Caco-2 (cell line): Measurements from ENCODE around the gene SPINT2. TPM values are rescaled to one million over a fixed set of nuclear protein-coding genes. Genes with fewer than 3 reads are reported as not detected.

Source experiments
- BruUV-seq: library from RNA; stranded (reverse); fragments of 400-500 nt; replicated peaks from 2 replicates; lab custom pipeline; 2021; lab: Mats Ljungman, UMichigan
- CTCF ChIA-PET: fragments of 300-600 bp; sonication (Branson Sonifier 250); formaldehyde crosslinking; loops from one replicate; lab custom pipeline; 2022; ENCODE audit warnings: antibody characterized with exemption; lab: Charles Lee
- POLR2A ChIA-PET: fragments of 300-600 bp; sonication (Branson Sonifier 250); formaldehyde crosslinking; loops from one replicate; lab custom pipeline; 2022; ENCODE audit warnings: antibody characterized with exemption; lab: Charles Lee
- DNase-seq, 2 experiments: peaks; one replicate each; pipeline versions ENCODE4 v3.0.0 to v3.0.0-alpha.2; 2020 to 2022
- H3K27me3 ChIP-seq: replicated peaks from 2 replicates; pipeline ENCODE4 v1.6.0; 2011; ENCODE audit warnings: low read length; ENCODE audit not compliant: control insufficient read depth, insufficient read depth
- H3K36me3 ChIP-seq: 2 replicates; pipeline ENCODE4 v1.5.1; 2011; ENCODE audit warnings: low read length; ENCODE audit not compliant: control insufficient read depth, insufficient read depth
- H3K4me1 ChIP-seq: fragments of 250-450 bp; sonication (Bioruptor Pico); 2 replicates; pipeline ENCODE4 v1.5.1; 2020; ENCODE audit warnings: mild to moderate bottlenecking
- H3K4me3 ChIP-seq: 2 replicates; pipeline ENCODE4 v1.5.1; 2011; ENCODE audit warnings: low read depth, mild to moderate bottlenecking, control low read depth, low read length
- H3K9me3 ChIP-seq: fragments of 250-450 bp; sonication (Bioruptor Pico); 2 replicates; pipeline ENCODE4 v1.5.1; 2020; ENCODE audit warnings: mild to moderate bottlenecking, moderate library complexity
- H3K27ac Mint-ChIP-seq: one replicate; pipeline ENCODE4 v1.8.0; 2022; ENCODE audit warnings: mixed read lengths; ENCODE audit not compliant: unreplicated experiment
- H3K27me3 Mint-ChIP-seq: one replicate; pipeline ENCODE4 v1.8.0; 2022; ENCODE audit warnings: mixed read lengths; ENCODE audit not compliant: insufficient read depth, unreplicated experiment
- H3K36me3 Mint-ChIP-seq: one replicate; pipeline ENCODE4 v1.8.0; 2022; ENCODE audit warnings: mild to moderate bottlenecking, mixed read lengths; ENCODE audit not compliant: insufficient read depth, unreplicated experiment
- H3K4me1 Mint-ChIP-seq: one replicate; pipeline ENCODE4 v1.8.0; 2022; ENCODE audit warnings: low read depth, mixed read lengths; ENCODE audit not compliant: unreplicated experiment
- H3K4me3 Mint-ChIP-seq: one replicate; pipeline ENCODE4 v1.8.0; 2022; ENCODE audit warnings: mild to moderate bottlenecking, moderate library complexity, mixed read lengths; ENCODE audit not compliant: unreplicated experiment
- H3K9me3 Mint-ChIP-seq: one replicate; pipeline ENCODE4 v1.8.0; 2022; ENCODE audit warnings: mixed read lengths; ENCODE audit not compliant: unreplicated experiment
- intact Hi-C: fragments of 100-400 bp; cut with micrococcal nuclease; formaldehyde crosslinking; loops from one replicate; pipeline ENCODE4 v1.10.0; 2022; ENCODE audit not compliant: unreplicated experiment
- total RNA-seq: library from RNA; stranded (reverse); gene quantifications from 2 replicates; pipeline ENCODE4 v1.2.3, GENCODE V29; 2022
- TF ChIP-seq, protein P1 (sequence below), 2 experiments: fragments of 200-600 bp in 1 of 2; IDR thresholded peaks; 1 replicate in 1 of 2; 2 replicates in 1 of 2; pipeline versions ENCODE4 v1.5.1 to v1.8.0; 2011 to 2022; ENCODE audit warnings: antibody characterized with exemption in 1 of 2, control low read depth in 1 of 2, inconsistent platforms in 1 of 2, low read depth in 1 of 2, low read length in 1 of 2, mild to moderate bottlenecking in 1 of 2, moderate library complexity in 1 of 2; ENCODE audit not compliant: insufficient read depth in 1 of 2, severe bottlenecking in 1 of 2, unreplicated experiment in 1 of 2

SPINT2 gene
- total RNA-seq, 1 experiment from 2014 or later: 748 TPM

DNA sequence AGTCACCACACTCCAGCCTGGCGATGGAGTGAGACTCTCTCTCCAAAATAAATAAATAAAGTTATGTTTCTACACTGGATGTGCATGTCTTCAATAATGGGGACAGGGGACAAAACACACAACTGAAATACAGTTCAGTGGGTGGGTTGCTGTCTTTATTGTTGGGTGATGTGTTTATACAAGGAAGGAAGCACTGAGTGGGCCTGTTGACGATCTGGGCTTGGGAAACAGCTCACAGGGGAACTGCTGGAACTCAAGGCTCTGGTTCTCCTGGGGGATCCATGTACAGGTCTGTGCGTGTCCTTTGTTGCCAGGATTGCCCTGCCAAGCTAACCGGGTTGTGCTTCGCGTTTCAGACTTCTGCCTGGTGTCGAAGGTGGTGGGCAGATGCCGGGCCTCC lies 18.9 kb downstream of the SPINT2 start:
- DNase-seq: no peak
- Histone ChIP-seq H3K9me3 (no peaks in the 10 kb centered on the region), H3K36me3 (peaks cover 4% of the 10 kb centered on the region), H3K4me3 (no peak overlapping the region), H3K4me1 (peaks cover 10% of the 10 kb centered on the region; the same call in 1 of the 2 replicates), H3K27me3 (no peaks in the 10 kb centered on the region)
- Mint-ChIP-seq H3K4me3 (no peak overlapping the region), H3K9me3 (no peaks in the 10 kb centered on the region), H3K27ac (peak overlapping the region; percentile 29), H3K36me3 (peaks cover 84% of the 10 kb centered on the region), H3K4me1 (peaks cover under 1% of the 10 kb centered on the region), H3K27me3 (no peaks in the 10 kb centered on the region)
- CTCF ChIA-PET: interaction anchor here (0.6 kb wide), 1 partner anchor 119 kb away, joined by 4 read pairs; no protein-coding TSS in a partner anchor
- POLR2A ChIA-PET: no interaction called here
- intact Hi-C loops: no loop called here
- BruUV-seq: no TSS peak
- TF ChIP-seq, protein P1, sequence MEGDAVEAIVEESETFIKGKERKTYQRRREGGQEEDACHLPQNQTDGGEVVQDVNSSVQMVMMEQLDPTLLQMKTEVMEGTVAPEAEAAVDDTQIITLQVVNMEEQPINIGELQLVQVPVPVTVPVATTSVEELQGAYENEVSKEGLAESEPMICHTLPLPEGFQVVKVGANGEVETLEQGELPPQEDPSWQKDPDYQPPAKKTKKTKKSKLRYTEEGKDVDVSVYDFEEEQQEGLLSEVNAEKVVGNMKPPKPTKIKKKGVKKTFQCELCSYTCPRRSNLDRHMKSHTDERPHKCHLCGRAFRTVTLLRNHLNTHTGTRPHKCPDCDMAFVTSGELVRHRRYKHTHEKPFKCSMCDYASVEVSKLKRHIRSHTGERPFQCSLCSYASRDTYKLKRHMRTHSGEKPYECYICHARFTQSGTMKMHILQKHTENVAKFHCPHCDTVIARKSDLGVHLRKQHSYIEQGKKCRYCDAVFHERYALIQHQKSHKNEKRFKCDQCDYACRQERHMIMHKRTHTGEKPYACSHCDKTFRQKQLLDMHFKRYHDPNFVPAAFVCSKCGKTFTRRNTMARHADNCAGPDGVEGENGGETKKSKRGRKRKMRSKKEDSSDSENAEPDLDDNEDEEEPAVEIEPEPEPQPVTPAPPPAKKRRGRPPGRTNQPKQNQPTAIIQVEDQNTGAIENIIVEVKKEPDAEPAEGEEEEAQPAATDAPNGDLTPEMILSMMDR (IDR thresholded peaks at IDR 0.05; ENCODE audit: insufficient read depth in 1 of 2, low read depth in 1 of 2, low read length in 1 of 2, severe bottlenecking in 1 of 2, unreplicated experiment in 1 of 2): no peak

DNA sequence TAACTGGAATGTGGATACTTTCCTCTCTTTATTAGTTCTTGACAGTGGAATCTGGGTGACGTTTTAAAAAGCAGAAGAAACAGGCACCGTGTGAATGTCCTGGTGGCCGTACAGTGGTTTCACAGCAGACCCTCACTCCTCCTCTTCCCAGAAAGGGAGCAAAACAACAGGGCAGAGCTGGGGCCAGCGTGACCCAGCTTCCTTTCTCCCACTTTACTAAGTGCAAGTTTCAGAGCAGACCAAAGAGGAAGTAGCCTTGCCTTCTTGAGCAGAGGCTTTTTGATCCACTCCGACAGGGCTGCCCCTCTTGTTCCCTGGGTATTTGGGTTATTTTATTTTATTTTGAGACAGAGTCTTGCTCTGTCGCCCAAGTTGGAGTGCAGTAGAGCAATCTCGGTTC lies 20.0 kb downstream of the SPINT2 start:
- no peak for DNase-seq
- CTCF ChIA-PET: no interaction called here
- Mint-ChIP-seq H3K4me3 (no peak overlapping the region), H3K27ac (no peak overlapping the region), H3K9me3 (no peaks in the 10 kb centered on the region), H3K4me1 (no peaks in the 10 kb centered on the region), H3K36me3 (peaks cover 90% of the 10 kb centered on the region), H3K27me3 (no peaks in the 10 kb centered on the region)
- Histone ChIP-seq H3K36me3 (peaks cover 7% of the 10 kb centered on the region), H3K4me3 (no peak overlapping the region), H3K4me1 (0 out of 2 replicates have a peak, but pooled peaks cover 3% of the 10 kb centered on the region), H3K9me3 (no peaks in the 10 kb centered on the region), H3K27me3 (no peaks in the 10 kb centered on the region)
- no TSS peak for BruUV-seq
- TF ChIP-seq, protein P1 (IDR thresholded peaks at IDR 0.05; ENCODE audit: insufficient read depth in 1 of 2, low read depth in 1 of 2, low read length in 1 of 2, severe bottlenecking in 1 of 2, unreplicated experiment in 1 of 2): no peak
- POLR2A ChIA-PET: no interaction called here
- intact Hi-C loops: no loop called here

DNA sequence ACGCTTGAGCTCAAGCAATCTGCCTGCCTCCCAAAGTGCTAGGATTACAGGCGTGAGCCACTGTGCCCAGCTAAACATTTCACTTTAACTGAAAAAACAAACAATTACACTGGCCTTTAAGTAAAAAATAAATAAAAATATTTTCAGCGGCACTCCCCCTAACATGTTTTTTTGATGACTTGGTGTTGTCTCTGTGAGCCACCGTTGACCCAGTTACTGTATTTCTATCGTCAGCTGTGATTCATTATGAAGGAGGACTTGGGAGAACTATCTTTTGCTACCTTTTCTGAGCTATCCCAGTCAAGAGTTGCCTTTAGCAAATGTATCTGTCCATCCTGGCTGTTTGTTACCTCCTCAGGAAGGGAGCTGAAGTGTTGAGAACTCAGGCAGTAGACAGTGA lies 21.2 kb downstream of the SPINT2 start:
- no peaks in the 10 kb centered on the region for H3K9me3 Mint-ChIP-seq
- no peaks in the 10 kb centered on the region for H3K4me1 Mint-ChIP-seq
- Histone ChIP-seq H3K4me1 (0 out of 2 replicates have a peak, but pooled peaks cover 3% of the 10 kb centered on the region), H3K9me3 (no peaks in the 10 kb centered on the region), H3K36me3 (peaks cover 10% of the 10 kb centered on the region), H3K27me3 (no peaks in the 10 kb centered on the region), H3K4me3 (no peak overlapping the region)
- no peak for DNase-seq
- no peaks in the 10 kb centered on the region for H3K27me3 Mint-ChIP-seq
- peaks cover 92% of the 10 kb centered on the region for H3K36me3 Mint-ChIP-seq
- no peak overlapping the region for H3K27ac Mint-ChIP-seq
- TF ChIP-seq, protein P1 (IDR thresholded peaks at IDR 0.05; ENCODE audit: insufficient read depth in 1 of 2, low read depth in 1 of 2, low read length in 1 of 2, severe bottlenecking in 1 of 2, unreplicated experiment in 1 of 2): no peak
- ChIA-PET POLR2A (no interaction called here), CTCF (no interaction called here)
- no peak overlapping the region for H3K4me3 Mint-ChIP-seq
- no TSS peak for BruUV-seq
- intact Hi-C loops: no loop called here
